ENCODE data around the gene BNIP3.

DNA sequence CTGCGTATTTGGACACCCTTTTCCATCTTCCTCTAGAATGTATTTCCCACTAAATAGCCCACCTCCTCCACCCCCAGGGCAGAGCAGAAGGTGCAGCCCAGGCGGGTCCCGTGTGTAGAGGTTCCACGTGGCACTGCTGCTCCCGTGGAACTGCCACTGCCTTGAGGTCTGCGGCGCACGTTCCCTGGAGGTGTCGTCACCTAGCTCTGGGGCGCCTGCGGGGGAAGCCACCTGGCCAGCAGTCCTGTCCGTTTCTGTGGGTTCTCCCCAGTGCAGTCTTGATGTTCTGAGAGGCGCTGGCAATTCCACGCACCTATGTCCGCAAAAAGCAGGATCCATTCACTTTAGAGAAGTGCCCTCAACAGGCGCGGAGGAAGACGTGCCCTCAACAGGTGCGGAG lies 21.9 kb downstream of the BNIP3 start:
- TF ChIP-seq, protein P1, sequence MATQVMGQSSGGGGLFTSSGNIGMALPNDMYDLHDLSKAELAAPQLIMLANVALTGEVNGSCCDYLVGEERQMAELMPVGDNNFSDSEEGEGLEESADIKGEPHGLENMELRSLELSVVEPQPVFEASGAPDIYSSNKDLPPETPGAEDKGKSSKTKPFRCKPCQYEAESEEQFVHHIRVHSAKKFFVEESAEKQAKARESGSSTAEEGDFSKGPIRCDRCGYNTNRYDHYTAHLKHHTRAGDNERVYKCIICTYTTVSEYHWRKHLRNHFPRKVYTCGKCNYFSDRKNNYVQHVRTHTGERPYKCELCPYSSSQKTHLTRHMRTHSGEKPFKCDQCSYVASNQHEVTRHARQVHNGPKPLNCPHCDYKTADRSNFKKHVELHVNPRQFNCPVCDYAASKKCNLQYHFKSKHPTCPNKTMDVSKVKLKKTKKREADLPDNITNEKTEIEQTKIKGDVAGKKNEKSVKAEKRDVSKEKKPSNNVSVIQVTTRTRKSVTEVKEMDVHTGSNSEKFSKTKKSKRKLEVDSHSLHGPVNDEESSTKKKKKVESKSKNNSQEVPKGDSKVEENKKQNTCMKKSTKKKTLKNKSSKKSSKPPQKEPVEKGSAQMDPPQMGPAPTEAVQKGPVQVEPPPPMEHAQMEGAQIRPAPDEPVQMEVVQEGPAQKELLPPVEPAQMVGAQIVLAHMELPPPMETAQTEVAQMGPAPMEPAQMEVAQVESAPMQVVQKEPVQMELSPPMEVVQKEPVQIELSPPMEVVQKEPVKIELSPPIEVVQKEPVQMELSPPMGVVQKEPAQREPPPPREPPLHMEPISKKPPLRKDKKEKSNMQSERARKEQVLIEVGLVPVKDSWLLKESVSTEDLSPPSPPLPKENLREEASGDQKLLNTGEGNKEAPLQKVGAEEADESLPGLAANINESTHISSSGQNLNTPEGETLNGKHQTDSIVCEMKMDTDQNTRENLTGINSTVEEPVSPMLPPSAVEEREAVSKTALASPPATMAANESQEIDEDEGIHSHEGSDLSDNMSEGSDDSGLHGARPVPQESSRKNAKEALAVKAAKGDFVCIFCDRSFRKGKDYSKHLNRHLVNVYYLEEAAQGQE (tag by site-specific recombination; IDR thresholded peaks at IDR 0.05), result no peak
- TF ChIP-seq, protein P2, sequence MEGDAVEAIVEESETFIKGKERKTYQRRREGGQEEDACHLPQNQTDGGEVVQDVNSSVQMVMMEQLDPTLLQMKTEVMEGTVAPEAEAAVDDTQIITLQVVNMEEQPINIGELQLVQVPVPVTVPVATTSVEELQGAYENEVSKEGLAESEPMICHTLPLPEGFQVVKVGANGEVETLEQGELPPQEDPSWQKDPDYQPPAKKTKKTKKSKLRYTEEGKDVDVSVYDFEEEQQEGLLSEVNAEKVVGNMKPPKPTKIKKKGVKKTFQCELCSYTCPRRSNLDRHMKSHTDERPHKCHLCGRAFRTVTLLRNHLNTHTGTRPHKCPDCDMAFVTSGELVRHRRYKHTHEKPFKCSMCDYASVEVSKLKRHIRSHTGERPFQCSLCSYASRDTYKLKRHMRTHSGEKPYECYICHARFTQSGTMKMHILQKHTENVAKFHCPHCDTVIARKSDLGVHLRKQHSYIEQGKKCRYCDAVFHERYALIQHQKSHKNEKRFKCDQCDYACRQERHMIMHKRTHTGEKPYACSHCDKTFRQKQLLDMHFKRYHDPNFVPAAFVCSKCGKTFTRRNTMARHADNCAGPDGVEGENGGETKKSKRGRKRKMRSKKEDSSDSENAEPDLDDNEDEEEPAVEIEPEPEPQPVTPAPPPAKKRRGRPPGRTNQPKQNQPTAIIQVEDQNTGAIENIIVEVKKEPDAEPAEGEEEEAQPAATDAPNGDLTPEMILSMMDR (tag by site-specific recombination; IDR thresholded peaks at IDR 0.05), result no peak
- TF ChIP-seq, protein P3, sequence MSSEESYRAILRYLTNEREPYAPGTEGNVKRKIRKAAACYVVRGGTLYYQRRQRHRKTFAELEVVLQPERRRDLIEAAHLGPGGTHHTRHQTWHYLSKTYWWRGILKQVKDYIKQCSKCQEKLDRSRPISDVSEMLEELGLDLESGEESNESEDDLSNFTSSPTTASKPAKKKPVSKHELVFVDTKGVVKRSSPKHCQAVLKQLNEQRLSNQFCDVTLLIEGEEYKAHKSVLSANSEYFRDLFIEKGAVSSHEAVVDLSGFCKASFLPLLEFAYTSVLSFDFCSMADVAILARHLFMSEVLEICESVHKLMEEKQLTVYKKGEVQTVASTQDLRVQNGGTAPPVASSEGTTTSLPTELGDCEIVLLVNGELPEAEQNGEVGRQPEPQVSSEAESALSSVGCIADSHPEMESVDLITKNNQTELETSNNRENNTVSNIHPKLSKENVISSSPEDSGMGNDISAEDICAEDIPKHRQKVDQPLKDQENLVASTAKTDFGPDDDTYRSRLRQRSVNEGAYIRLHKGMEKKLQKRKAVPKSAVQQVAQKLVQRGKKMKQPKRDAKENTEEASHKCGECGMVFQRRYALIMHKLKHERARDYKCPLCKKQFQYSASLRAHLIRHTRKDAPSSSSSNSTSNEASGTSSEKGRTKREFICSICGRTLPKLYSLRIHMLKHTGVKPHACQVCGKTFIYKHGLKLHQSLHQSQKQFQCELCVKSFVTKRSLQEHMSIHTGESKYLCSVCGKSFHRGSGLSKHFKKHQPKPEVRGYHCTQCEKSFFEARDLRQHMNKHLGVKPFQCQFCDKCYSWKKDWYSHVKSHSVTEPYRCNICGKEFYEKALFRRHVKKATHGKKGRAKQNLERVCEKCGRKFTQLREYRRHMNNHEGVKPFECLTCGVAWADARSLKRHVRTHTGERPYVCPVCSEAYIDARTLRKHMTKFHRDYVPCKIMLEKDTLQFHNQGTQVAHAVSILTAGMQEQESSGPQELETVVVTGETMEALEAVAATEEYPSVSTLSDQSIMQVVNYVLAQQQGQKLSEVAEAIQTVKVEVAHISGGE (tag by site-specific recombination; conservative IDR thresholded peaks at IDR 0.05; ENCODE audit: low read depth), result no peak
- TF ChIP-seq MYNN (tag by site-specific recombination; IDR thresholded peaks at IDR 0.05; ENCODE audit: borderline replicate concordance), result no peak
- no peak for TF ChIP-seq SALL2 (tag by site-specific recombination; IDR thresholded peaks at IDR 0.05; ENCODE audit: borderline replicate concordance)
- TF ChIP-seq ZNF274 (IDR thresholded peaks at IDR 0.05; ENCODE audit: low read length), result no peak
- TF ChIP-seq ZNF274 (tag by site-specific recombination; IDR thresholded peaks at IDR 0.05; ENCODE audit: borderline replicate concordance), result no peak
- TF ChIP-seq ZNF629 (tag by site-specific recombination; IDR thresholded peaks at IDR 0.05), result no peak
- TF ChIP-seq KLF1 (tag by site-specific recombination; IDR thresholded peaks at IDR 0.05), result no peak
- TF ChIP-seq, protein P4, sequence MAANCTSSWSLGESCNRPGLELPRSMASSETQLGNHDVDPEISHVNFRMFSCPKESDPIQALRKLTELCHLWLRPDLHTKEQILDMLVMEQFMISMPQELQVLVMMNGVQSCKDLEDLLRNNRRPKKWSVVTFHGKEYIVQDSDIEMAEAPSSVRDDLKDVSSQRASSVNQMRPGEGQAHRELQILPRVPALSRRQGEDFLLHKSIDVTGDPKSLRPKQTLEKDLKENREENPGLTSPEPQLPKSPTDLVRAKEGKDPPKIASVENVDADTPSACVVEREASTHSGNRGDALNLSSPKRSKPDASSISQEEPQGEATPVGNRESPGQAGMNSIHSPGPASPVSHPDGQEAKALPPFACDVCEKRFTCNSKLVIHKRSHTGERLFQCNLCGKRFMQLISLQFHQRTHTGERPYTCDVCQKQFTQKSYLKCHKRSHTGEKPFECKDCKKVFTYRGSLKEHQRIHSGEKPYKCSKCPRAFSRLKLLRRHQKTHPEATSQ (tag by site-specific recombination; IDR thresholded peaks at IDR 0.05), result no peak
- TF ChIP-seq YY1 (tag by site-specific recombination; IDR thresholded peaks at IDR 0.05), result no peak

All from HEK293 (cell line).